ACC112 (cell line): Measurements from ENCODE around the gene IQSEC1.

Source experiments
- H2AFZ ChIP-seq: fragments of 200-600 bp; sonication (generic); one replicate; pipeline ENCODE4 v1.6.0; 2017; ENCODE audit warnings: antibody characterized with exemption, low read length; ENCODE audit not compliant: unreplicated experiment
- H3K27ac ChIP-seq: fragments of 200-600 bp; sonication (generic); 2 replicates; pipeline ENCODE4 v1.5.1; 2014; ENCODE audit warnings: low read depth, mild to moderate bottlenecking, antibody characterized with exemption, low read length, moderate library complexity
- H3K27me3 ChIP-seq: fragments of 200-600 bp; sonication (generic); 2 replicates; pipeline ENCODE4 v1.6.1; 2014; ENCODE audit warnings: mild to moderate bottlenecking, antibody characterized with exemption, low read length, moderate library complexity, mixed read lengths; ENCODE audit not compliant: insufficient read depth
- H3K36me3 ChIP-seq: fragments of 200-600 bp; sonication (generic); 2 replicates; pipeline ENCODE4 v1.6.1; 2016; ENCODE audit warnings: mild to moderate bottlenecking, antibody characterized with exemption, low read length, moderate library complexity, mixed read lengths; ENCODE audit not compliant: insufficient read depth
- H3K4me1 ChIP-seq: fragments of 200-600 bp; sonication (generic); one replicate; pipeline ENCODE4 v1.6.1; 2016; ENCODE audit warnings: low read length, mixed read lengths; ENCODE audit not compliant: insufficient read depth, unreplicated experiment, control insufficient read depth
- H3K4me3 ChIP-seq: fragments of 200-600 bp; sonication (generic); 2 replicates; pipeline ENCODE4 v1.5.1; 2014; ENCODE audit warnings: mild to moderate bottlenecking, low read depth, low read length
- H3K79me2 ChIP-seq: fragments of 200-600 bp; sonication (generic); one replicate; pipeline ENCODE4 v1.6.0; 2016; ENCODE audit warnings: low read length; ENCODE audit not compliant: control insufficient read depth, unreplicated experiment, insufficient read depth

IQSEC1 gene

GRCh38 chr3:13073326-13074005, at the start of gene IQSEC1:
TSS of gene IQSEC1 (minus strand) at chr3:13073429. CDS start at chr3:13073014, 415 bp downstream.
- no peaks in the 10 kb centered on the region for H3K4me1 ChIP-seq
- H3K79me2 ChIP-seq: no peaks in the 10 kb centered on the region
- H2AFZ ChIP-seq: no peak within 1 kb of the TSS
- no peaks in the 10 kb centered on the region for H3K36me3 ChIP-seq
- no peak within 1 kb of the TSS for H3K4me3 ChIP-seq
- H3K27ac ChIP-seq: no peak within 1 kb of the TSS
- peaks cover 64% of the 10 kb centered on the region for H3K27me3 ChIP-seq

DNA sequence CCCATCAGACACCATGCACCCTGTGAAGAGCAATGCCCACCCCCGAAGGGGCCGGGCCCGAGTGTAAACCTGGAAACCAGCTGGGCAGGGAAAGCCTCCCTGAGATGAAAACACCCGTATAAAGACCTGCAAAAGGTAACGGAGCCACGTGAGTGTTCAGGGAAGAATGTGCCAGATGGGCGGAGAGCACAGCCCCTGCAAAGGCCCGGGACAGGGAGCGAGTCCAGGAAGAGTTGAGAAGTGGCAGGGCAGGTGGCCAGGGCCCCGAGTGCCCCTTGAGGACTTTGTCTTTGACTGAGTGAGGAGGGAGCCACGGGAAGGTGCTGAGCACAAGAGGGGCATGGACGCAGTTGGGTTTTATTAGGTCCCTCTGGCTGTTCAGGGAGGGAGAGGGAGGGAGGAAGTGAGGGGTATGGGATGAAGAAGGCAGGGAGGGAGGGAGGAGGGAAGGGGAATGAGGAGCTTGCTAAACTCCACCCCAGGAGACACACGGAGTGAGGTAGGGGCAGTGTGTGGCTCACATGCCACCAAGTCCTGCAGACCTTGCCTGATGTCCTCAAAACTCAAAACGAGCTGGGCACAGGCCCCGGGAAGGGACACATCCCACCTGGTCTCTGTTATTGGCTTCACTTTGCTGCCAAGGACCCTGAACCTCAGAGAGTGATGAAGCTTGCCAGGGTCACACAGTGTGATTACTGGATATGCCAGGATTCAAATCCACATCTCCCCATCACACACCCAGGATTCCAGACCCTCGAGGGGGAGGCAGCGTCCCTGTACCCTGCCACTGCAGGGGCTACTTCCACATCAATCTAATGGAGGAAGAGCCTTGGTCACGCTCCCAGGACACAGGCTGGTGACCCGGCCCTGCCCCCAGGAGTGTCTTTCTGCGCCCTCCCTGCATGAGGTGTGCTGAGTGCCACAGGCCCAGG, 49.1 kb upstream of the IQSEC1 start:
- Histone ChIP-seq H3K4me1 (no peaks in the 10 kb centered on the region), H3K79me2 (no peaks in the 10 kb centered on the region), H3K4me3 (no peak overlapping the region), H3K27me3 (peaks cover 84% of the 10 kb centered on the region), H3K36me3 (no peaks in the 10 kb centered on the region), H2AFZ (no peak overlapping the region), H3K27ac (no peak overlapping the region)

DNA sequence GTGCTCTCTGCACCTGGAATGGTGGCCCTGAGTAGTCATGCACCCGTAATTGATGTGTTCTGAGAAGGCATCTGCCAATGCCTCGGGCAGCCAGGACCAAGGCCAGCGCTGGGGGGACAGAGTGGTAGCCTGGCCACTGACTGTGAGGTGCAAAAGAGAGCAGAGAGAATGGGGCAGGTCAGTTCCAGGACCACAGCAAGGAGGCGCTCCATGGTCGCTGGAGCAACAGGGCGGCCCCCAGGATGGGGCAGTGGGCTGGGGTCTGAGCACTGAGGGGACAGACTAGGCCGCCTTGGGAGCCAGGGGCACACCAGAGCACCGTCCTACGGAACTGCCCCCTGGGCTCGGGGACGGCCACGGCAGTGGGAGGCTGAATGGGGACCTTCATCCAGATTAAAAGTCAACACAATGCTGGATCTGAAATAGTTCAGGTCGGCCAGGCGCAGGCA, 48.3 kb upstream of the IQSEC1 start:
- Histone ChIP-seq H3K27me3 (peaks cover 83% of the 10 kb centered on the region), H3K4me1 (no peaks in the 10 kb centered on the region), H3K79me2 (no peaks in the 10 kb centered on the region), H3K4me3 (no peak overlapping the region), H3K36me3 (no peaks in the 10 kb centered on the region), H3K27ac (no peak overlapping the region), H2AFZ (no peak overlapping the region)

- no peaks in the 10 kb centered on the region for H3K79me2 ChIP-seq
- H2AFZ ChIP-seq: no peak overlapping the region
- peaks cover 83% of the 10 kb centered on the region for H3K27me3 ChIP-seq
- H3K36me3 ChIP-seq: no peaks in the 10 kb centered on the region
- no peak overlapping the region for H3K4me3 ChIP-seq
- no peaks in the 10 kb centered on the region for H3K4me1 ChIP-seq
- H3K27ac ChIP-seq: no peak overlapping the region
Measured at GRCh38 chr3:13120928-13121552, 47.8 kb upstream of the IQSEC1 start.

DNA sequence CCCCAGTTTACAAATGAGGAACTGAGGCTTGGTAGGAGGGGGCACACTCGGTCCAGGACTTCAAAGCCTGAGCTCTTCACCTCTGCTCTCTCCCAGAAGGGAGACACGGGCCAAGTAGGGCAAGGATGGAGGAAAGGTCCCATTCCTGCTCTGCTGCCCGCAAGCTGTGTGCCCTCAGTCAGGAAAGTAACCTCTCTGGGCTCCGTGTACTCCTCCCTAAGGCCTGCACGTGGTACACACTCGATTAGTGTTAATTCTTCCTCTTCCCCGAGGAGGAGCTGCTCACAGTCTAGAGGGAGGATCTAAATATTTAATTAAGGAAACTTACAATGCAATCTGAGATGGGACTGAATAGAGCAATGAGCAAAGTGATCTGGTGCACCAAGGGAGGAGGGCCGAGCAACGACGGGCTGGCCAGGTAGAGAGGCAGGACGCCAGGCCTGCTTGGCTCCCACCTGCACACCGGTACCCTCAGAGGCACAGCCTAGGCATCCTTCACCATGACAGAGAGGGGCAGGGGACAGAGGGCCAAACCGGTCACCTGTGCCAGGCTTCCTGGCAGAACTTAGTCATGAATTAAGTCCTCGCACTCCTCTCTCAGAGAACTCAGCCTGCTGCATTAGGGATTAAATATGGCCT, 47.2 kb upstream of the IQSEC1 start:
- H3K4me3 ChIP-seq: no peak overlapping the region
- no peaks in the 10 kb centered on the region for H3K36me3 ChIP-seq
- no peaks in the 10 kb centered on the region for H3K4me1 ChIP-seq
- peaks cover 83% of the 10 kb centered on the region for H3K27me3 ChIP-seq
- H3K79me2 ChIP-seq: no peaks in the 10 kb centered on the region
- no peak overlapping the region for H3K27ac ChIP-seq
- H2AFZ ChIP-seq: no peak overlapping the region

DNA sequence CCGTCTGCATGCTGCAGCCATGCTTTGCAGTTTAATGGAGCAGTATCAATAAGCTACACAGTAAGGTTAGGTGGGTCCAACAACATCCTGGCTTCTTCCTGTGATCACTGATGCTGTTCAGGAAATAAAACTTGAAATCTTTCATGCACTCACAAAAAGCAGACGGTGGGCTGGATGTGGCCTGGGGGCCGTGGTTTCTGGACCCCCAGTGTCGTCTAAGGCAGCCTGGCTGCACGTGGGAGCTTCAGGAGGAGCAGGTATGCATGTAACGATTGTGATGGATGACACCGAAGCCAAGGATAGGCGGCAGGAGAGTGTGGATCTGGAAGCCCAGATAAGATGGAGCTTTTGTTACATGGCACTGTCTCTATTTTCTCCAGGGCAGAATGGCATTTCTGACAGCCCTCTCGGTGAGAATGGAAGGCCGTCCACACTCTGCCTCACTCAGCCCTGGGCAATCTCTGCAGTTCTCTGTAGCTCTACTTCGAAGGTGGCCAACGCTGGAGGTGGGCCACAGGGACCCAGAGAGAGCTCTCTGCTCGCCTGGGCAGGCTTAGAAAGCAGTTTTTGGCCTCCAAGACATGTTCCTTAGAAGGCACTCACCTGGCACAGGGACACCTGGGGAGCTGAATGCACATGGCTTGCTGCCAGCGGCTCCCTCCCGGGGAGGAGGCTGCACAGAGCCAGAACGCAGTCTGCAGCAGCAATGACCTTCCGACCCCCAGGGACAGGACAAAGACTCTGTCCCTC, 46.4 kb upstream of the IQSEC1 start:
- no peaks in the 10 kb centered on the region for H3K4me1 ChIP-seq
- no peaks in the 10 kb centered on the region for H3K79me2 ChIP-seq
- H2AFZ ChIP-seq: no peak overlapping the region
- no peaks in the 10 kb centered on the region for H3K36me3 ChIP-seq
- no peak overlapping the region for H3K27ac ChIP-seq
- no peak overlapping the region for H3K4me3 ChIP-seq
- peaks cover 83% of the 10 kb centered on the region for H3K27me3 ChIP-seq

DNA sequence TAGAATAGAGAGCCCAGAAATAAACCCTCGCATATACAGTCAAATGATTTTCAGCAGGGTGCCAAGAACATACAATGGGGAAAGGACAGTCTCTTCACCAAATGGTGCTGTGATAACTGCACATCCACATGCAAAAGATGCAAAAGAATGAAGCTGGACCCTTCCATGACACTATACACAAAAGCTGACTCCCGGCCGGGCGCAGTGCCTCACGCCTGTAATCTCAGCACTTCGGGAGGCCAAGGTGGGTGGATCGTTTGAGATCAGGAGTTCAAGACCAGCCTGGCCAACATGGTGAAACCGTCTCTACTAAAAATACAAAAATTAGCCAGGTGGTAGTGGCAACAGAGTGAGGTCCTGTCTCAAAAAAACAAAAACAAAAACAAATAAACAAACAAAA, 43.2 kb upstream of the IQSEC1 start:
- no peaks in the 10 kb centered on the region for H3K79me2 ChIP-seq
- no peaks in the 10 kb centered on the region for H3K36me3 ChIP-seq
- H3K4me3 ChIP-seq: no peak overlapping the region
- no peak overlapping the region for H2AFZ ChIP-seq
- no peaks in the 10 kb centered on the region for H3K4me1 ChIP-seq
- H3K27me3 ChIP-seq: peaks cover 79% of the 10 kb centered on the region
- no peak overlapping the region for H3K27ac ChIP-seq

- Histone ChIP-seq H2AFZ (no peak overlapping the region), H3K79me2 (no peaks in the 10 kb centered on the region), H3K4me3 (no peak overlapping the region), H3K36me3 (no peaks in the 10 kb centered on the region), H3K27me3 (peaks cover 80% of the 10 kb centered on the region), H3K4me1 (no peaks in the 10 kb centered on the region), H3K27ac (no peak overlapping the region)
Measured at GRCh38 chr3:13115991-13116390, 42.8 kb upstream of the IQSEC1 start.

- Histone ChIP-seq H3K27ac (no peak overlapping the region), H3K79me2 (no peaks in the 10 kb centered on the region), H2AFZ (no peak overlapping the region), H3K27me3 (peaks cover 77% of the 10 kb centered on the region), H3K4me1 (no peaks in the 10 kb centered on the region), H3K36me3 (no peaks in the 10 kb centered on the region), H3K4me3 (no peak overlapping the region)
Measured at GRCh38 chr3:13115576-13115910, 42.3 kb upstream of the IQSEC1 start.
